ENCODE data around the gene HOXA3. TPM values are rescaled to one million over a fixed set of nuclear protein-coding genes. Genes with fewer than 3 reads are reported as not detected.

Gene HOXA3
- total RNA-seq, 1 donor from 2014 or later = not detected

DNA sequence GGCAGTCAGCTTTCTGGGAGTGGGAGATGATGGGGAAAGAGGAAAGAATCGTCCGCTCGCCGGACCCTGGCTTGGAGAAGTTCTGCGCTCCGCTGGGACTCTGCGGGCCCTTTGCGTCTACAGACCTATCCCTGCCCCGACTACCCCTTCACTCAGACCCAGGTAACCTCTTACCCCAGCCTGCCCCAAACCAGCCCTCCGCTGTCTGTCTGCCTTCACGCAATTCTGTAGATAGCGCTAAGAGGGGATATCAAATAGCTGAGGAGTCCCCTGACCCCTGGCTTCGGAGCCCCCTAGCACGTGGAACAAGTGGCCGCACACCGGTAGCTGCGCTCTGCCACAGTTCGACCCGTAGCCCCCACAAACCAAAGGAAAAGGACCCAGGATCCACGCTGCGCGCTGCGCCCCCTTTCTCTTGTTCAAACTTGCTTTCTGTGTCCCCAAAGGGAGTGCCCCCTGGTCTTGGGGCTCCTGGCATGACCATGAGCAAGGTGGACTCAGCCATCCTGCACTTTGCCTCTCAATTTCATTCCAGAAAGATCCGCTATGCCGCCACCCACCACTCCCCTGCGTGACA lies 28.8 kb downstream of the HOXA3 start:
- Mint-ChIP-seq H3K4me3 (no peak overlapping the region), H3K9me3 (no peaks in the 10 kb centered on the region), H3K36me3 (ENCODE audit: low read depth) (no peaks in the 10 kb centered on the region), H3K27ac (no peak overlapping the region), H3K27me3 (peaks cover 28% of the 10 kb centered on the region), H3K4me1 (no peaks in the 10 kb centered on the region)
- DNase-seq (no peak), ATAC-seq (ENCODE audit: low read depth) (no peak)
- ChIA-PET POLR2A (no interaction called here), CTCF (no interaction called here)
- intact Hi-C loops (cut with micrococcal nuclease) = no loop called here
- TF ChIP-seq, protein P1, sequence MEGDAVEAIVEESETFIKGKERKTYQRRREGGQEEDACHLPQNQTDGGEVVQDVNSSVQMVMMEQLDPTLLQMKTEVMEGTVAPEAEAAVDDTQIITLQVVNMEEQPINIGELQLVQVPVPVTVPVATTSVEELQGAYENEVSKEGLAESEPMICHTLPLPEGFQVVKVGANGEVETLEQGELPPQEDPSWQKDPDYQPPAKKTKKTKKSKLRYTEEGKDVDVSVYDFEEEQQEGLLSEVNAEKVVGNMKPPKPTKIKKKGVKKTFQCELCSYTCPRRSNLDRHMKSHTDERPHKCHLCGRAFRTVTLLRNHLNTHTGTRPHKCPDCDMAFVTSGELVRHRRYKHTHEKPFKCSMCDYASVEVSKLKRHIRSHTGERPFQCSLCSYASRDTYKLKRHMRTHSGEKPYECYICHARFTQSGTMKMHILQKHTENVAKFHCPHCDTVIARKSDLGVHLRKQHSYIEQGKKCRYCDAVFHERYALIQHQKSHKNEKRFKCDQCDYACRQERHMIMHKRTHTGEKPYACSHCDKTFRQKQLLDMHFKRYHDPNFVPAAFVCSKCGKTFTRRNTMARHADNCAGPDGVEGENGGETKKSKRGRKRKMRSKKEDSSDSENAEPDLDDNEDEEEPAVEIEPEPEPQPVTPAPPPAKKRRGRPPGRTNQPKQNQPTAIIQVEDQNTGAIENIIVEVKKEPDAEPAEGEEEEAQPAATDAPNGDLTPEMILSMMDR (IDR thresholded peaks at IDR 0.05) = no peak

DNA sequence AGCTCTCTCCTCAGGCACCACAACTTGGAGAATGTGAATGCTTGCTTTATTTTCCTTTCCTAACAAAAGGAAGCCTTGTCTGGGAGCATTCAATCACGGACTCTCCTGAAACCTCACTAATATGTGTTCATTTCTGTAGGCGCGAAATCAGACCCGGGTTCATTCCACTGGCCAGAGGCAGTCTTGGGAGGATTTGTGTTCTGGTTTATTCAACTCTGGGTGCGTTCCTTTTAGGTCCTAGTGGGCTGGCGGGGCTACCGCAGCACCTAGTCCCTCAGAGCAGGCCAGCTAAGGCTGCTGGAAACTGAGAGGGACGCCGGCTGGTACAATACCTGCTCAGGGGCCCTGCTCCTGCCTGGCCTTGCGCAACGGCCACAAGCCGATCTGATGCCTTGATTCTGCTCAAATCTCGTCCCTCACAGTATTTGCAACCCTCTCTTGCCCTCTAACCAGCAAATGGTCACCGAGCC lies 29.3 kb downstream of the HOXA3 start:
- H3K27me3 Mint-ChIP-seq = peaks cover 28% of the 10 kb centered on the region
- ATAC-seq (ENCODE audit: low read depth) = no peak

DNA sequence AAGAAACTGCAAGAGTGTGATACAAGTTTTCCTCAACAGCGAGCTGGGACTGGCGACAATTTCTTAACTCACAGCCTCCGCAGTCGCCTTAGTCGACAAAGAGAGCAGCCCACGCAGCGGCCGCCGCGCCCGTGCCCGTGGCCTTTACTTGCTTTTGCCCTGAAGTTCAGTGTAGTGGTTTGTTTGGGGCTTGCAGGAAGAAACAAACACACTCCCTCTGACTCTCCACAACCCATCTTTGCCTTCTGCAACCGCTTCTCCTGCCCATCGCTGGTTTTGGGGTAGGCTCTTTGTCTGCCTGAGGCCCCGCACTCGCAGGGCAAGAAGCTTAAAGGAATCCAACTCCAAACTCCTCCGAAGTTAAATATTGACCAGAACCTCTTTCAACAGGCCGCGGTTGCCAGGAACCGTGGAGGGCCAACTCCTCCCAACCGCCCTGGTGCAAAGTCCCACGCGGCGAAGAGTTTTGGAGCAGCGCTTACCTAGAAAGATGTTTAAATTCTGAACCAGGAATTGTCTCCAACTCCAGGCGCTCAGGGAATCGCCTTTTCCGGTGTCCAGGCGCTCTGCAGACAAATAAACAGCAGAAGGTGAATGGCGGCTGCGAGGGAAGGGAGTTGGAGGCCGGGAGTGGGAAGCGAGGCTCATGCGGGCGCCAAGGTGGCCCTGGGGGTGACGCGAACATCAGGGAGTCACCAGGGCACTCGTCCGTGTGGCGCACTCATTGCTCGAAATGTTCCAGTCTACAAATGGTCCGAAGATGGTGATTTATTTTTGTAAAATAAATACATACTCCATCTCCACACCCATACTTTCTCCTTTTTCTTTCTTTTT lies 30.1 kb downstream of the HOXA3 start:
- no peaks in the 10 kb centered on the region for H3K9me3 Mint-ChIP-seq
- H3K27me3 Mint-ChIP-seq = peaks cover 25% of the 10 kb centered on the region
- H3K4me1 Mint-ChIP-seq = no peaks in the 10 kb centered on the region
- H3K27ac Mint-ChIP-seq = no peak overlapping the region
- ChIA-PET POLR2A (no interaction called here), CTCF (no interaction called here)
- no peak for ATAC-seq (ENCODE audit: low read depth)
- no peaks in the 10 kb centered on the region for H3K36me3 Mint-ChIP-seq (ENCODE audit: low read depth)
- TF ChIP-seq, protein P1 (IDR thresholded peaks at IDR 0.05) = no peak
- intact Hi-C loops (cut with micrococcal nuclease) = no loop called here
- no peak for DNase-seq
- no peak overlapping the region for H3K4me3 Mint-ChIP-seq

More for the DNA sequence above, 29.3 kb downstream of the HOXA3 start:
- Mint-ChIP-seq H3K4me3 (no peak overlapping the region), H3K36me3 (ENCODE audit: low read depth) (no peaks in the 10 kb centered on the region), H3K4me1 (no peaks in the 10 kb centered on the region), H3K27ac (no peak overlapping the region), H3K9me3 (no peaks in the 10 kb centered on the region)
- ChIA-PET CTCF (no interaction called here), POLR2A (no interaction called here)
- DNase-seq = no peak
- TF ChIP-seq, protein P1 (IDR thresholded peaks at IDR 0.05) = no peak
- intact Hi-C loops (cut with micrococcal nuclease) = no loop called here

DNA sequence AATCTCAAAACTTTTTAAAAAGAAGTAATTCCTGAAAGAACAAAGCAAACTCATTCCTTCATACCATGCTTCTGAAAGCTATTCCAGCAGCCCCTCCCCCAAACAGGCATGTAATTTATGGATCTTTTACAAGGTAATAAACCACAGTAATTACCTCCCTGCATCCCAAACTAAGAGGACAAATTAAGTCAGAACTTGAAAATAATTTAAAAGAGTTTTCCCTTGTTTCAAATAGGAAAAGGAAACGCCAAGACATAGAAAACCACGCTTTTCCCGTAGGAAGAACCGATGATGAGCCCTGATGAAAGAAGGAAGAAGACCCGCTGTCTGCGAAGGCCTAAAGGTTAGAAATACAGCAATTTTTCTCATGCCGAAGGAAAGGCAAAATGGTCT lies 30.7 kb downstream of the HOXA3 start:
- H3K4me1 Mint-ChIP-seq = no peaks in the 10 kb centered on the region
- TF ChIP-seq, protein P1 (IDR thresholded peaks at IDR 0.05) = no peak
- CTCF ChIA-PET = no interaction called here
- no peaks in the 10 kb centered on the region for H3K36me3 Mint-ChIP-seq (ENCODE audit: low read depth)
- no peaks in the 10 kb centered on the region for H3K9me3 Mint-ChIP-seq
- no peak for DNase-seq
- H3K4me3 Mint-ChIP-seq = no peak overlapping the region
- no peak overlapping the region for H3K27ac Mint-ChIP-seq
- ATAC-seq (ENCODE audit: low read depth) = no peak
- intact Hi-C loops (cut with micrococcal nuclease) = no loop called here
- H3K27me3 Mint-ChIP-seq = peaks cover 22% of the 10 kb centered on the region
- POLR2A ChIA-PET = no interaction called here

DNA sequence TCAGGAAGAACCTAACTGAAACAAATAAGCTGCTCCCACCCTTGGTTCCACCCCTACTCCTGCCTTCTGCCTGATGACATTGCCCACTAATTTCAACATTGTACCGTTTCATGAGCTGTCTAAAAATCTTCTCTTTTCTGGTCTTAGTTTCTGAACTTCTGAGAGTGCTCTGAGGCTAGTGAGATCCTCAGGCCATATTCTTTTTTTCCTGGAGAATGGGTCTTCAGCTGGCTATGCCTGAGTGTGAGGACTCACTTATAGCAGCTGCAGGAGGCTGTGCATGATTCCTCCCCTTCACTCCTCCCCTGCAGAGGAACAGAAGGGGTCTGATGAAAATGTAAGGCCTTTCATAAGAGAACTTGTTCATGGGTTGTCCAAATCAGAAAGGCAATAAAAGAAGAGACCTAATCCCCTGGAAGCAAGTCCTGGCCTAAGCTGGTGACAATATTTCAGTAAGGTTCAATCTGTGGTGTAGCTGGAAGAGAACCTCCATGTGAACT lies 32.9 kb downstream of the HOXA3 start:
- DNase-seq (no peak), ATAC-seq (ENCODE audit: low read depth) (no peak)
- no peak overlapping the region for H3K4me3 Mint-ChIP-seq
- intact Hi-C loops (cut with micrococcal nuclease) = no loop called here
- H3K27me3 Mint-ChIP-seq = peaks cover 11% of the 10 kb centered on the region
- TF ChIP-seq, protein P1 (IDR thresholded peaks at IDR 0.05) = no peak
- H3K27ac Mint-ChIP-seq = no peak overlapping the region
- ChIA-PET CTCF (interaction anchor here (0.9 kb wide), 1 partner anchor 36 kb away, joined by 3 read pairs; no protein-coding TSS in a partner anchor), POLR2A (interaction anchor here (0.6 kb wide), 1 partner anchor 1403 kb away, joined by 12 read pairs; no protein-coding TSS in a partner anchor)
- H3K9me3 Mint-ChIP-seq = no peaks in the 10 kb centered on the region
- no peaks in the 10 kb centered on the region for H3K36me3 Mint-ChIP-seq (ENCODE audit: low read depth)
- no peaks in the 10 kb centered on the region for H3K4me1 Mint-ChIP-seq
